Measurements from ENCODE around the gene LDB1. TPM values are rescaled to one million over a fixed set of nuclear protein-coding genes. Genes with fewer than 3 reads are reported as not detected.

The LDB1 gene
- total and polyA plus RNA-seq, 2 donors (not counting 3 experiments of a cell fraction or from before 2014, with no cell fraction given): 65.7 to 137 TPM

DNA sequence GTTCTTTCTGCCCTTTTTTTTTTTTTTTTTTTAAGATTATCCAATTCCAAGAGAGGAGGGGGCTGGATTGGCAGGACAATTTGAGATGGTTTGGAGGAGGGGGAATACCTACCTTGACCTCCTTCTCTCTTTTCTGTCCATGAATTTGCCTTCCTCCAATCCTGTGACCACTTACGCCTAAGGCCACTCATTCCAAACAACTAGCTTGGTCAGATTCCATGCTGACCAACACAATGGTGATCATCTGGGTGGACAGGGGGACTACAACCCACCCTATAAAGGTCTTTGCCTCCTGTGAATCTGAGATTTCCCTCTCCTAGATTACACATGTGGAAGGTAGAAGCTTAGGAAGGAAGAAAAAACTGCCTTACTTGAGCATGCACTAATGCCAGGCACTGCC lies 2.3 kb upstream of the LDB1 start:
- ChIA-PET CTCF (interaction anchor here (0.8 to 2.2 kb wide), 4 partner anchors 9 to 310 kb away, joined by 3 to 10 read pairs (median 4); partner anchors contain the start of genes CUEDC2 and PPRC1), POLR2A (no interaction called here)
- Histone ChIP-seq H3K9me1 (replicated peaks; ENCODE audit: control insufficient read depth, extremely low read depth, insufficient read depth, low read length) (no peaks in the 10 kb centered on the region), H3K9ac (replicated peaks; ENCODE audit: extremely low read depth, insufficient read depth, low read length) (no peak overlapping the region), H3K27ac (ENCODE audit: insufficient read depth, low read depth, low read length) (no peak overlapping the region), H3K79me2 (ENCODE audit: control insufficient read depth, insufficient read depth, low read length) (peaks cover 20% of the 10 kb centered on the region), H3K36me3 (ENCODE audit: control insufficient read depth in 2 of 2, extremely low read depth in 1 of 2, insufficient read depth in 2 of 2, low read length in 2 of 2) (no peaks in the 10 kb centered on the region), H3K4me2 (ENCODE audit: insufficient read depth, low read length) (no peak overlapping the region), H4K20me1 (replicated peaks; ENCODE audit: control insufficient read depth, extremely low read depth, insufficient read depth, low read length) (no peaks in the 10 kb centered on the region), H2AFZ (ENCODE audit: low read depth, low read length) (no peak overlapping the region), H3K27me3 (ENCODE audit: control insufficient read depth in 2 of 2, insufficient read depth in 2 of 2, low read length in 2 of 2) (no peaks in the 10 kb centered on the region), H3K4me3 (replicated peaks in 1 of 3; ENCODE audit: insufficient read depth in 1 of 3, low read depth in 1 of 3, low read length in 3 of 3) (no peak overlapping the region), H3K4me1 (ENCODE audit: control insufficient read depth, extremely low read depth, insufficient read depth, low read length) (peaks cover 26% of the 10 kb centered on the region), H3K9me3 (replicated peaks; ENCODE audit: control insufficient read depth, insufficient read depth, low read length) (no peaks in the 10 kb centered on the region)
- intact Hi-C loops (cut with micrococcal nuclease): no loop called here
- DNase-seq (ENCODE audit: low read depth, low spot score): no peak
- no peak for FAIRE-seq
- dilution Hi-C loops (cut with MboI; ENCODE audit: extremely low pct_ligation_motif_present, low sequenced_read_pairs): no loop called here
- BruUV-seq (replicated peaks): no TSS peak
- TF ChIP-seq JUN (IDR thresholded peaks at IDR 0.05; ENCODE audit: borderline replicate concordance, insufficient read depth, insufficient read length, low read depth): no peak
- no peak for TF ChIP-seq GATA2 (IDR thresholded peaks at IDR 0.05; ENCODE audit: insufficient read depth, insufficient read length, low read depth, low read length)
- TF ChIP-seq FOS (IDR thresholded peaks at IDR 0.05; ENCODE audit: borderline replicate concordance, insufficient read depth, low read length): no peak
- TF ChIP-seq EZH2 (IDR thresholded peaks at IDR 0.05; ENCODE audit: borderline replicate concordance, low read depth, low read length, severe bottlenecking): no peak
- TF ChIP-seq POLR2A (IDR thresholded peaks at IDR 0.05; ENCODE audit: low read depth, low read length): no peak
- TF ChIP-seq MAX (IDR thresholded peaks at IDR 0.05; ENCODE audit: insufficient read depth, insufficient read length): no peak
- no peak for TF ChIP-seq POLR2AphosphoS5 (IDR thresholded peaks at IDR 0.05; ENCODE audit: insufficient read depth, low read depth, low read length)
- TF ChIP-seq CTCF (IDR thresholded peaks at IDR 0.05; ENCODE audit: extremely low read depth in 1 of 2, insufficient read depth in 1 of 2, low read depth in 1 of 2, low read length in 2 of 2): no peak
- no peak for TF ChIP-seq MYC (IDR thresholded peaks at IDR 0.05; ENCODE audit: low read depth, low read length)

Measured in endothelial cell of umbilical vein (primary cell).